Stimulated activated CD8-positive, alpha-beta memory T cell treated with anti-CD3 and anti-CD28 coated beads, Interleukin-7, amount 100 ng/mL, for 4 hours (primary cell): ENCODE measurements around the gene ZNF28.
"Not testable (repeated sequence)": the region's sequence is repeated elsewhere in the genome, so short reads cannot be mapped to it uniquely, and the experiment has no call there.

Experiments
- DNase-seq, 2 donors: peaks; one replicate each; pipeline ENCODE4 v3.0.0-alpha.2; 2020; ENCODE audit warnings: low read depth in 2 of 2

ZNF28 gene

DNA sequence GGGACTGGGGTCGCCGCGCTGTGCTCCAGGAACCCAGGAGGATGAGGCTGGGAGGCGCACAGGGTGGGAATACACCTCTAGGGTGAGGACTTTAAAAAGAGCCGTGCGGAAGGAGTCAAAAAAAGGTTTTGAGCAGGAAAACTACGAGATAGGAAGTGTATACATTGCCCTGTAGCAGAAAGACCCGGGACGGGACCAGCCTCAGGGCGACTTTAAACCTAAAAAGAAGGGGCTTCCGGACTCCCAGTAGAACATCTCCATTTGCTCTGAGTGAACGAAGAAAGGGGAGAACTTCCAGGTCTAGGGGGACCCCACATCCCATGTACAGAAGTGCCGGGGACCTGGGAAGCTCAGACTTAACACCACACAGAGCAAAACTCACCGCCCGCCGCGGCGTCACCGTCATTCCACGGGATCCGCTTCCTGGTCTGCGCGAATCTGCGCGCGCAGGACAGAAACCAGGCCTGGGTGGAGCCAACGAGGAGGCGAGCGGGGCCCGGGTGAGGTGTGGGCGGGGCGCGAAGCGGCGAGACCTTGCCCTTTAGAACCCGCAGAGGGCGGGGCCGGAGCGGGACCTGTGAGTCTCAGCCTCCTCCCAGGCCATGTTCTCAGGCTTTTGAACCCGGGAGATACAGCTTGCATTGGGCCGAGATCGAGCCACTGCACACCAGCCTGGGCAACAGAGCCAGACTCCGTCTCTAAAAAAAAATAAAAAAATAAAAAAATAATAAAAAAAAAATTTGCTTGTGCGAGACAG lies at the start of gene ZNF28:
TSS of gene ZNF28 (minus strand) at position 430 of the 757 bp plus-strand sequence. CDS start 3,675 bp downstream, outside the sequence.
- DNase-seq, result peak; percentile 55 to 59

DNA sequence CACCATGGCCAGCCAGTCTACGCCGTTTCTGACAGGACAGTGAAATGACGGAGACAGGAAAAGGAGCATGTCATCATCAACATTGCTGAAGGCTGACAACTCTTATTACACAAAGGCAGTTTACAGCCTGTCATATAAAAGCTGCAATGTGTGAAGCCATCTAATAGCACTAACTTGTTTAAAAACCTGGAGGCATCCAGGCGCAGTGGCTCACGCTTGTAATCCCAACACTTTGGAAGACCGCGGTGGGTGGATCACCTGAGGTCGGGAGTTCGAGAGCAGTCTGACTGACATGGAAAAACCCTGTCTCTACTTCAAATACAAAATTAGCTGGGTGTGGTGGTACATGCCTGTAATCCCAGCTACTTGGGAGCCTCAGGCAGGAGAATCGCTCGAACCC lies 46.6 kb upstream of the ZNF28 start:
- DNase-seq, result not testable (repeated sequence)

DNA sequence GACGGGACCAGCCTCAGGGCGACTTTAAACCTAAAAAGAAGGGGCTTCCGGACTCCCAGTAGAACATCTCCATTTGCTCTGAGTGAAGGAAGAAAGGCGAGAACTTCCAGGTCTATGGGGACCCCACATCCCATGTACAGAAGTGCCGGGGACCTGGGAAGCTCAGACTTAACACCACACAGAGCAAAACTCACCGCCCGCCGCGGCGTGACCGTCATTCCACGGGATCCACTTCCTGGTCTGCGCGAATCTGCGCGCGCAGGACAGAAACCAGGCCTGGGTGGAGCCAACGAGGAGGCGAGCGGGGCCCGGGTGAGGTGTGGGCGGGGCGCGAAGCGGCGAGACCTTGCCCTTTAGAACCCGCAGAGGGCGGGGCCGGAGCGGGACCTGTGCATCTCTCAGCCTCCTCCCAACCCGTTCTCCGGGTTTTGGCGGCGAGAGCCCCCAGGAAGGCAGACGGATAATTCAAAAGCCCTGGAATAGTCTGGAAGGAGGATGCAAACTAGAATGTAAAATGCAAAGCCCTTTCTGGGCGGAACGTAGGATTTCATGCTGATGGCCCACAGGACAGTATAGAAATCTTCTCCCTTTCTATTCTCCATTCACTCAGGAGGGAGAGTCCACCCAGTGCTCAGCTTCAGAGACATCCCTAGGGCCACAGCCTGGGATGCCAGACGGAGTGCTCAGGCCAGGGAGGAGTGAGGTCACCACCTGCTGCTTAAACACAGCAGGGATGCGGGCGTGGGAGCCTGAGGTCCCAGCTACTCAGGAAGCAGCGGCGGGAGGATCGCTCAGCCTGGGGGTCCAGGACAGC lies 36.2 kb upstream of the ZNF28 start, which contains the start of gene ZNF468:
TSS of gene ZNF468 (minus strand) at position 242 of the 814 bp plus-strand sequence. CDS start 3,347 bp downstream, outside the sequence.
- peak; percentile 43 to 67 for DNase-seq

DNA sequence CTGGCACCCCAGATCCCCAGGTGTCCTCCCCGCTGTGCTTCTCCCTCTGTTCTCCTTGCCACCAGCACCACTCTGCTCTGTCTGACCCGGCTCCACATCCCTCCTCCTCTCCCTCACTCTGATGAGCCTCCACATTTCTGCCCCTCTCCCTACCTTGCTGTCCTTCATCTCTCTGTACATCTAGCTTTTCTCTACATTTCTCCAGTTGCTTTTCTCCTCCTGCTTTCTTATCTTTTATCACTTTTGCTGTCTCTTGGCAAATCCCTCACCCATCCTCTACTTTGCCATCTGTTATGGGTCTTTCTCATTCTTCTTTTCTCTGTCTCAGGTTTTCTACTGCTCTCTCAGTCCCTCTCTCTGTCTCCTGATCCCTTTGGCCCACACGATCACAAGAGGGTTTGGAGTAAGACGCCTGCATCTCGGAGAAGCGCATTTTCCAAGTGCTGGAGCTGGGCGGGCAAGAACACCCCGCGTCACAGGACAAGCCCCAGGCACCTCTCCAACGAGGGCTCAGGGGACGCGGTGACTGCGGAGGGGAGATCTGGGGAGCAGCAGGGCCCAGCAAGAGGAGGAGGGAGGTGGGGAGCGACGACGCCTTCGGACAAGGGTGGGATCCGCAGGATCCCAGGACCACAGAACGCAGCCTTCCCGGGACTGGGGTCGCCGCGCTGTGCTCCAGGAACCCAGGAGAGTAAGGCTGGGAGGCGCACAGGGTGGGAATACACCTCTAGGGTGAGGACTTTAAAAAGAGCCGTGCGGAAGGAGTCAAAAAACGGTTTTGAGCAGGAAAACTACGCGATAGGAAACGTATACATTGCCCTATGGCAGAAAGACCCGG lies 35.3 kb upstream of the ZNF28 start:
- DNase-seq, result not testable (repeated sequence)

DNA sequence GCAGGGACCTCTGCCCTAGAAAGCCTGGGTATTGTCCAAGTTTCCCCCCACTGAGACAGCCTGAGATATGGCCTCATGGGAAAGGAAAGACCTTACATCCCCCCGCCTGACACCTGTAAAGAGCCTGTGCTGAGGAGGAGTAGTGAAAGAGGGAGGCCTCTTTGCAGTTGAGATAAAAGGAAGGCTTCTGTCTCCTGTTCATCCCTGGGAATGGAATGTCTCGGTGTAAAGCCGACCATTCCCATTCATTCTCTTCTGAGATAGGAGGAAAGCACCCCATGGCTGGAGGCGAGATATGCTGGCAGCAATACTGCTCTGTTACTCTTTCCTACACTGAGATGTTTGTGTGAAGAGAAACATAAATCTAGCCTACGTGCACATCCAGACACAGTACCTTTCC lies 25.9 kb upstream of the ZNF28 start:
- DNase-seq, result not testable (repeated sequence)

DNA sequence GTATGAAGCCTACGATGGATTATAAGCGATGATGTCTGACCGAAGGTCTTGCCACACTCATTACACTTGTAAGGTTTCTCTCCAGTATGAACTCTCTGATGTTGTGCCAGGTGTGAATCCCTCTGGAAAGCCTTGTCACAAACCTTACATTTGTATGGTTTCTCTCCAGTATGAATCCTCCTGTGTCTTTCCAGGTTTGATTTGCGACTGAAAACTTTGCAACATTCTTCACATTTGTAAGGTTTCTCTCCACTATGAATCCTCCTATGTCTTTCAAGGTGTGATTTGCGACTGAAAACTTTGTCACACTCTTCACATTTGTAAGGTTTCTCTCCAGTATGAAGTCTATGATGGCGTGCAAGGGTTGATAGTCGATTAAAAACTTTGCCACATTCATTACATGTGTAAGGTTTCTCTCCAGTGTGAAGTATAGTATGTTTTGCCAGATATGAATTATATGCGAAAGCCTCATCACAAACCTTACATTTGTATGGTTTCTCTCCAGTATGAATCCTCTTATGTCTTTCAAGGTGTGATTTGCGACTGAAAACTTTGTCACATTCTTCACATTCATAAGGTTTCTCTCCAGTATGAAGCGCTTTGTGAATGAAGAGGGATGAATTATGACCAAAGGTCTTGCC lies 19.5 kb upstream of the ZNF28 start:
- DNase-seq, result not testable (repeated sequence)

DNA sequence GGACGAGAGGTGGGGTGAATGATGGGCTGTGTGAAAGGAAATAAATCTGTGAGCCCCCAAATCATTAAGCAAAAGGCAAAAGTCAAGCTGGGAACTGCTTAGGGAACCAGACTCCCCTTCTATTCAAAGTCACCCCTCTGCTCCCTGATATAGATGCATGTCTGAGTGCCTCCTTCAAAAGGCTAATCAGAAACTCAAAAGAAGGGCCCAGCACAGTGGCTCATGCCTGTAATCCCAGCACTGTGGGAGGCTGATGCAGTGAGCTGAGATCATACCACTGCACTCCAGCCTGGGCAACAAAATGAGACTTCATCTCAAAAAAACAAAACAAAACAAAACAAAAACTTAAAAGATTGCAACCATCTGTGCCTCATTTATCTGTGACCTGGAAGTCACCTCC lies 12.9 kb upstream of the ZNF28 start:
- DNase-seq, result not testable (repeated sequence)

DNA sequence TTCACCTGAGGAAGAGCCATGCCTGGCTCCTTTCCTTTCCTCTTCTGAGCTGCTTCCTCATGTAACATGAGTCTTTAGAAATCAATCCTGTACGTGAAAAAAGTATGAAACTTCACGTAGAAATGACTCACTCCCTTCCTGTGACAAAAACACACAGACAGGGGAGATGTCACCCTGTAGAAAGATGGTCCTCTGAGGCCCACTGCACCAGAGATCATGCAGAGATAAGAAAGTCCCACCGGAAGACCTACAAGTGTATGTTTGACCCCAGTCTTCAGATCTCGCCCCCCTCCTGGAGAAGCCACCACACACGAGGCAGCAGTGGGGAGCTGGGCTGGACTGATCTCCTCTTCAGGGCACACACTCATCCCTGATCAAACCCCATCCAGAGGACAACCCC lies 12.1 kb upstream of the ZNF28 start:
- DNase-seq, result not testable (repeated sequence)

DNA sequence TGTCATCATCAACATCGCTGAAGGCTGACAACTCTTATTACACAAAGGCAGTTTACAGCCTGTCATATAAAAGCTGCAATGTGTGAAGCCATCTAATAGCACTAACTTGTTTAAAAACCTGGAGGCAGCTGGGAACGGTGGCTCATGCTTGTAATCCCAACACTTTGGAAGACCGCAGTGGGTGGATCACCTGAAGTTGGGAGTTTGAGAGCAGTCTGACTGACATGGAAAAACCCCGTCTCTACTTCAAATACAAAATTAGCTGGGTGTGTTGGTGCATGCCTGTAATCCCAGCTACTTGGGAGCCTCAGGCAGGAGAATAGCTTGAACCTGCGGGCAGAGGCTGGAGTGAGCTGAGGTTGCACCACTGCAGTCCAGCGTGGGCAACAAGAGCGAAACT lies 8.4 kb upstream of the ZNF28 start:
- not testable (repeated sequence) for DNase-seq

DNA sequence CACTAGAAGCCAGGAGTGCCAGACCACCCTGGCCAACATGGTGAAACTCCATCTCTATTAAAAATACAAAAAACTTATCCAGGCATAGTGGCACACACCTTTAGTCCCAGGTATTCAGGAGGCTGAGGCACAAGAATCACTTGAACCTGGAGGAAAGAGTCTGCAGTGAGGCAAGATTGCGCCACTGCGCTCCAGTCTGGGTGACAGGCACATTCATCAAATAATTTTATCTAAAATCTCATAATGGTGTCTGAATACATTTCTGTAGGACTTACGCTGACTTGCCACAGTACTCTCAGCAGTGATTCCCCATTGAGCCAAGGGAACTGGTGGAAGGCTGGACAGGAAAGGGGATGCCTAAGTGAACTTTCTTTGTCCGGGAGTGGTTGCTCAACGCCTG lies 4.3 kb upstream of the ZNF28 start:
- DNase-seq, result no peak

DNA sequence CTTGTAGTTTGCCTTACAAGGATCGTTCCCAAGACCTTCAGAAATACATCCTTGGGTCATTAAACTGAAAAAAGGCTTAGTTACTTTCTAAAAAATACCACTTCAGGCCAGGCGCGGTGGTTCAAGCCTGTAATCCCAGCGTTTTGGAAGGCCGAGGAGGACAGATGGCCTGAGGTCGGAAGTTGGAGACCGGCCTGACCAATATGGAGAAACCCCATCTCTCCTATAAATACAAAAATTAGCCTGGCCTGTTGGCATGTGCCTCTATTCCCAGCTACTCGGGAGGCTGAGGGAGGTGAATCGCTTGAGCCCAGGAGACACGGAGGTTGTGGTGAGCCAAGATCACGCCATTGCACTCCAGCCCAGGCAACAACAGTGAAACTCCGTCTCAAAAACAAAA lies 2.2 kb upstream of the ZNF28 start:
- no peak for DNase-seq

DNA sequence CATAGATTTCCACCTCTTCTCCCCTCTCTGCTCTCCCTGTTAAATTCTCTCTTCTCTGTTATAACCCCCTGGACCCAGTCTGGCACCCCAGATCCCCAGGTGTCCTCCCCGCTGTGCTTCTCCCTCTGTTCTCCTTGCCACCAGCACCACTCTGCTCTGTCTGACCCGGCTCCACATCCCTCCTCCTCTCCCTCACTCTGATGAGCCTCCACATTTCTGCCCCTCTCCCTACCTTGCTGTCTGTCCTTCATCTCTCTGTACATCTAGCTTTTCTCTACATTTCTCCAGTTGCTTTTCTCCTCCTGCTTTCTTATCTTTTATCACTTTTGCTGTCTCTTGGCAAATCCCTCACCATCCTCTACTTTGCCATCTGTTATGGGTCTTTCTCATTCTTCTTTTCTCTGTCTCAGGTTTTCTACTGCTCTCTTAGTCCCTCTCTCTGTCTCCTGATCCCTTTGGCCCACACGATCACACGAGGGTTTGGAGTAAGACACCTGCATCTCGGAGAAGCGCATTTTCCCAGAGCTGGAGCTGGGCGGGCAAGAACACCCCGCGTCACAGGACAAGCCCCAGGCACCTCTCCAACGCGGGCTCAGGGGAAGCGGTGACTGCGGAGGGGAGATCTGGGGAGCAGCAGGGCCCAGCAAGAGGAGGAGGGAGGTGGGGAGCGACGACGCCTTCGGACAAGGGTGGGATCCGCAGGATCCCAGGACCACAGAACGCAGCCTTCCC lies 795 bp downstream of the ZNF28 start:
- not testable (repeated sequence) for DNase-seq

DNA sequence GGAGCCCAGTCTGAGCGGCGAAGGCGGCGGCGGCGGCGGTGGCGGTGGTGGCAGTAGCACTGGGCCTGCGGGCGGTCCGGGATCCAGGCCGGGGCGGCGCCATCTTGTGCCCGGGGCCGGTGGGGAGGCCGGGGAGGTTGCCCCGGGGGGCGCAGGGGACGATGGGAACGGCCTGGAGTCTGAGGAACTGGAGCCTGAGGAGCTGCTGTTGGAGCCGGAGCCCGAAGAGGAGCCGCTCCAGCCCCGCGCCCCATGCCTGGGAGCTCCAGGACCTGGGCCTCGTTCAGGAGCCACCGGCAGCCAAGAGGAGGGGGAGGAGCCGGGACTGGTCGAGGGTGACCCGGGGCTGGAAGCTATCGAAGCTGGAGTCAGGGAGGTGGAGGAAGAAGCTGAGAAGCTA lies 11.6 kb downstream of the ZNF28 start:
- no peak for DNase-seq

DNA sequence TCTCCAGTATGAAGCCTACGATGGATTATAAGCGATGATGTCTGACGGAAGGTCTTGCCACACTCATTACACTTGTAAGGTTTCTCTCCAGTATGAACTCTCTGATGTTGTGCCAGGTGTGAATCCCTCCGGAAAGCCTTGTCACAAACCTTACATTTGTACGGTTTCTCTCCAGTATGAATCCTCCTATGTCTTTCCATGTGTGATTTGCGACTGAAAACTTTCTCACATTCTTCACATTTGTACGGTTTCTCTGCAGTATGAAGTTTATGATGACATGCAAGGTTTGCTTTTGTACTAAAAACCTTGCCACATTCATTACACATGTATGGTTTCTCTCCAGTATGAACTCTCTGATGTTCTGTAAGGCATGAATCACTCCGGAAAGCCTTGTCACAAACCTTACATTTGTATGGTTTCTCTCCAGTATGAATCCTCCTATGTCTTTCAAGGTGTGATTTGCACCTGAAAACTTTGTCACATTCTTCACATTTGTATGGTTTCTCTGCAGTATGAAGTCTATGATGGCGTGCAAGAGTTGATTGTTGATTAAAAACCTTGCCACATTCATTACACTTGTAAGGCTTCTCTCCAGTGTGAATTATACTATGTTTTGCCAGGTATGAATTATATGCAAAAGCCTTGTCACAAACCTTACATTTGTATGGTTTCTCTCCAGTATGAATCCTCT lies 21.3 kb downstream of the ZNF28 start:
- DNase-seq, result not testable (repeated sequence)

DNA sequence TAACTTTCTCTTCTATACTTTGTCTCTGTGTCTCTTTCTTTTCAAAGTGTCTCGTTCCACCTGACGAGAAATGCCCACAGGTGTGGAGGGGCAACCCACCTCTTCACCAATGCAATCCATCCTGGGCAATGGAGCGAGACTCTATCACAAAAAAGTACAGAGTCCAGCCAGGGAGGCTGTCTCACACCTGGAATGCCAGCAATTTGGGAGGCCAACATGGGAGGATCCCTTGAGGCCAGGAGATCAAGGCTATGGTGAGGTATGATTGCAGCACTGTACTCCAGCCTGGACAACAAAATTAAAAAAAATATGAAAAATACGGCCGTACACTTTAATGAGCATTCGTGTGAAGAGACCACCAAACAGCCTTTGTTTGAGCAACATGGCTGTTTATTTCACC lies 32.0 kb downstream of the ZNF28 start:
- no peak for DNase-seq

DNA sequence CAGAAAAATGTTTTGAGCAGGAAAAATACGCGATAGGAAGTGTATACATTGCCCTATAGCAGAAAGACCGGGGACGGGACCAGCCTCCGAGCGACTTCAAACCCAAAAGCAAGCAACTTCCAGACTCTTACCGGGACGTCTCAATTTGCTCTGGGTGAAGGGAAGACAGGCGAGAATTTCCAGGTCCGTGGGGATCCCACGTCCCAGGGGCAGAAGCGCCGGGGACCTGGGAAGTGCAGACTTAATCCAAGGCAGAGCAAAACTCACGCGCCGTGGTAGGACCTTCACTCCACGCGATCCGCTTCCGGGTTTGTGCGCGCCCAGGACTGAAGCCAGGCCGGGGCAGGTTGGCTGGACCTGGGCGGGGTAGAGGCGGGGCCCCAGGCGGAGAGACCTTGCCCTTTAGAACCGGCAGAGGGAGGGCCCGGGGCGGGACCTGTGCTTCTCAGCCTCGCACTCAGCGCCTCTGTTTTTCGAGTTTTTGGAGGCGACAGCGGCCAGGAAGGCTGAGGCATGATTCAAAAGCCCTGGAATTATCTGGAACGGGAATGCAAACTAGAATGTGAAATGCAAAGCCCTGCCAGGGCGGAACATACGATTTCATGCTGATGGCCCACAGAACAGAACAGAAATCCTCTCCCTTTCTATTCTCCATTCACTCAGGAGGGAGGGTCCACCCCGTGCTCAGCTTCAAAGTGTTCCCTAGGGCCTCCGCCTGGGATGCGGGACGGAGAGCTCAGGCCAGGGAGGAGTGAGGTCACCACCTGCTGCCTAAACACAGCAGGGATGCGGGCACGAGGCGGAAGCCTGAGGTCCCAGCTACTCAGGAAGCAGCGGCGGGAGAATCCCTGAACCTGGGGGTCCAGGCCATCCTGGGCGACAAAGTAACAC lies 34.7 kb downstream of the ZNF28 start, which contains the start of gene ZNF600:
TSS of gene ZNF600 (minus strand) at position 328 of the 891 bp plus-strand sequence. CDS start 7,903 bp downstream, outside the sequence.
- peak; percentile 59 to 65 for DNase-seq

DNA sequence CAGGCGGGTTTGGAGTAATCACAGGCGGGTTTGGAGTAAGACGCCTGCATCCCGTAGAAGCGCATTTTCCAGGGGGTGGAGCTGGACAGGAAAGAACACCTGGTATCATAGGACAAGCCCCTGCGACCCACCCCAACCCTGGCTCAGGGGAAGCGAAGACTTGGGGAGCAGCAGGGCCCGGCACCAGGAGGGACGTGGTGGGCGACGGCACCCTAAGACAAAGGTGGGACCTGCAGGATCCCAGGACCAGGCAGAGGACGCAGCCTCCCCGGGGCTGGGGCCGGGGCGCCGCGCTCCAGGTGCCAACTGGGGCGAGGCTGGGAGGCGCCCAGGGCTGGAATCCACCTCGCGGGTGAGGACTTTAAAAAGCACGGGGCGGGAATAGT lies 35.4 kb downstream of the ZNF28 start:
- no peak for DNase-seq

DNA sequence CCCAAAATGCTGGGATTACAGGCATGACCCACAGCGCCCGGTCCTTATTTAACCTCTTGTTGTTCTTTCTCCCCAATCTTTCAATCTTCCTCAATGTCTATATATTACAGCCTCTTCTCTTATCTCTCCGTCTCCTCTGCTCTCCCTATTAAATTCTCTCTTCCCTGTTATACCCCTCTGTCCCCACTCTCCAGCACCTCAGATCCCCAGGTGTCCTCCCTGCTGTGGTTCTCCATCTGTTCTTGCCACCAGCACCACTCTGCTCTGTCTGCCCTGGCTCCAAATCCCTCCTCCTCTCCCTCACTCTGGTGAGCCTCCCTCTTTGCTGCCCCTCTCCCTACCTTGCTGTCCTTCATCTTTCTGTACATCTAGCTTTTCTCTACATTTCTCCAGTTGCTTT lies 35.9 kb downstream of the ZNF28 start:
- no peak for DNase-seq

DNA sequence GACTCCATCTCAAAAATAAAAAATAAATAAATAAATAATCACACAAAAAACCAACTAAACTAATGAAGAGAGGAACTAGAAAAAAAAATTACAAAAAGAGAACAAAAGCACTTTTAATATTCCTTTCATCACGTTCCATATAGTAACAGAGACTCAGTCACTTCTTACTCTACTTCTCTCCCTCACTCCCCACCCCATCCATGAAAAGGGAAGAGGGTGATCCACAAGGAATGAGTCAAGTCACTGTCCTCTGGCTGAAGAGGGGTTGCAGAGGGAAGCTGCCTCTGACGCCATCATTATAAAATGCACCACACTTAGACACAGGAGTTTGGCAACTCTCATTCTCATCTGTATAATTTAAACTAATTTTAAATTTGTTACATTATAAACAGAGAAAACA lies 38.6 kb downstream of the ZNF28 start:
- DNase-seq, result not testable (repeated sequence)
